K562 (cell line): ENCODE data around the gene RSU1. TPM values are rescaled to one million over a fixed set of nuclear protein-coding genes. Genes with fewer than 3 reads are reported as not detected.

Experiments used
- BHLHE40 ChIP-seq: IDR thresholded peaks from 2 replicates; pipeline ENCODE4 v1.6.1; 2011; ENCODE audit warnings: low read length, improper control_type of control experiment
- CXXC5 ChIP-seq: fragments of 250-450 bp; sonication (Bioruptor Pico); IDR thresholded peaks from 2 replicates; pipeline ENCODE4 v1.8.0; 2022; ENCODE audit warnings: inconsistent platforms, mild to moderate bottlenecking, moderate library complexity
- EGR1 ChIP-seq: fragments of 450-650 bp; conservative IDR thresholded peaks from 2 replicates; pipeline ENCODE4 v1.6.1; 2017; ENCODE audit warnings: mild to moderate bottlenecking
- HMG20A ChIP-seq: fragments of 450-650 bp; formaldehyde crosslinking; conservative IDR thresholded peaks from 2 replicates; pipeline ENCODE4 v1.4.0; 2020; ENCODE audit warnings: mild to moderate bottlenecking, mixed read lengths
- MAX ChIP-seq: sonication (generic); formaldehyde crosslinking; IDR thresholded peaks from 2 replicates; pipeline ENCODE4 v1.9.0; 2022; ENCODE audit warnings: mild to moderate bottlenecking, missing genetic modification reagents
- NCOA4 ChIP-seq: fragments of 450-650 bp; IDR thresholded peaks from 2 replicates; pipeline ENCODE4 v1.6.1; 2018; ENCODE audit warnings: mild to moderate bottlenecking; ENCODE audit not compliant: partially characterized antibody
- NCOR1 ChIP-seq: fragments of 450-650 bp; IDR thresholded peaks from 2 replicates; pipeline ENCODE4 v1.6.1; 2016; ENCODE audit warnings: mild to moderate bottlenecking, moderate library complexity
- PATZ1 ChIP-seq: fragments of 250-450 bp; sonication (Bioruptor Pico); IDR thresholded peaks from 2 replicates; pipeline ENCODE4 v1.5.0; 2020; ENCODE audit warnings: mild to moderate bottlenecking, borderline replicate concordance
- RBM34 ChIP-seq: fragments of 200-400 bp; formaldehyde crosslinking; IDR thresholded peaks from 2 replicates; pipeline ENCODE4 v1.6.1; 2018; ENCODE audit warnings: low read length, borderline replicate concordance; ENCODE audit not compliant: insufficient read depth
- TAF1 ChIP-seq: IDR thresholded peaks from 2 replicates; pipeline ENCODE4 v1.6.1; 2011; ENCODE audit warnings: mild to moderate bottlenecking, low read length, moderate library complexity; ENCODE audit not compliant: insufficient read depth, control insufficient read depth, severe bottlenecking; ENCODE audit errors: extremely low read depth
- TEAD4 ChIP-seq, 2 experiments: sonication (generic) in 1 of 2; formaldehyde crosslinking in 1 of 2; IDR thresholded peaks; 2 replicates each; pipeline versions ENCODE4 v1.6.1 to v1.8.0; 2012 to 2022; ENCODE audit warnings: borderline replicate concordance in 1 of 2, inconsistent platforms in 1 of 2, low read length in 1 of 2, mild to moderate bottlenecking in 1 of 2, missing genetic modification reagents in 1 of 2
- ZBTB9 ChIP-seq: fragments of 450-650 bp; formaldehyde crosslinking; IDR thresholded peaks from 2 replicates; pipeline ENCODE4 v1.4.0; 2020; ENCODE audit warnings: mild to moderate bottlenecking, moderate library complexity
- ZFX ChIP-seq: sonication (generic); formaldehyde crosslinking; IDR thresholded peaks from 2 replicates; pipeline ENCODE4 v1.8.0; 2022; ENCODE audit warnings: mild to moderate bottlenecking, missing genetic modification reagents, moderate library complexity
- ZHX1 ChIP-seq: fragments of 150-350 bp; conservative IDR thresholded peaks from 2 replicates; pipeline ENCODE4 v1.6.1; 2014; ENCODE audit warnings: low read length
- ZNF212 ChIP-seq: fragments of 450-650 bp; formaldehyde crosslinking; IDR thresholded peaks from 2 replicates; pipeline ENCODE4 v1.4.0; 2020; ENCODE audit warnings: mild to moderate bottlenecking
- ZNF217 ChIP-seq: sonication (generic); formaldehyde crosslinking; IDR thresholded peaks from 2 replicates; pipeline ENCODE4 v1.8.0; 2022; ENCODE audit warnings: mild to moderate bottlenecking, missing genetic modification reagents
- ZNF696 ChIP-seq: fragments of 250-450 bp; sonication (Bioruptor Pico); conservative IDR thresholded peaks from 2 replicates; pipeline ENCODE4 v1.4.0; 2020; ENCODE audit warnings: mild to moderate bottlenecking, moderate library complexity
- ZNF780A ChIP-seq: fragments of 250-450 bp; sonication (Bioruptor Pico); IDR thresholded peaks from 2 replicates; pipeline ENCODE4 v1.5.0; 2021; ENCODE audit warnings: mild to moderate bottlenecking
- polyA plus RNA-seq, 8 experiments: library from polyadenylated mRNA; depleted of rRNA in 4 of 8; stranded (reverse) in 5 of 8; unstranded in 3 of 8; fragments of >200 nt; fragmentation: Nextera tagmentation in 2 of 8; fragmentation: Illumina TruSeq in 1 of 8; extraction: Ambion mirVana in 2 of 8; extraction: Trizol in 1 of 8; gene quantifications; 2 replicates each; pipeline versions ENCODE4 v1.2.1 to v1.2.3, GENCODE V29; 2011 to 2014; ENCODE audit warnings: inconsistent platforms in 1 of 8, missing spikeins in 1 of 8
- total RNA-seq, 7 experiments: library from RNA; depleted of rRNA in 6 of 7; stranded (reverse); fragments of >200 nt in 6 of 7; fragmentation: Illumina TruSeq in 2 of 7; extraction: Trizol in 2 of 7; gene quantifications; 2 replicates each; pipeline versions ENCODE4 v1.2.1 to v1.2.3, GENCODE V29; 2011 to 2021; ENCODE audit warnings: low replicate concordance in 1 of 7
- TF ChIP-seq, protein P1 (sequence below): sonication (generic); formaldehyde crosslinking; IDR thresholded peaks from 2 replicates; pipeline ENCODE4 v1.8.1; 2023; ENCODE audit warnings: mild to moderate bottlenecking, missing genetic modification reagents, moderate library complexity

RSU1 gene
- total and polyA plus RNA-seq, 9 of the 15 experiments (the other 6 are each of a cell fraction or from before 2014, with no cell fraction given): 18.8 to 67.3 (median 31.5) TPM

GRCh38 chr10:16817125-16818019 lies at the start of gene RSU1 (continued):
- TF ChIP-seq PATZ1 (CRISPR knock-in tag) (no peak), ZNF217 (CRISPR knock-in tag) (no peak), MAX (peak; percentile 79), EGR1 (peak; percentile 78), ZNF212 (no peak), NCOR1 (no peak), ZNF780A (CRISPR knock-in tag) (no peak), BHLHE40 (peak; percentile 68), HMG20A (CRISPR knock-in tag) (no peak), ZFX (CRISPR knock-in tag) (peak; percentile 53), ZHX1 (no peak), TEAD4 (IDR thresholded peaks at IDR 0.05; ENCODE audit: low read length) (no peak), TEAD4 (CRISPR knock-in tag; IDR thresholded peaks at IDR 0.05; ENCODE audit: borderline replicate concordance) (no peak), RBM34 (no peak), ZBTB9 (CRISPR knock-in tag) (0 out of 2 replicates have a peak, but pooled peaks have one; percentile 65), CXXC5 (peak; percentile 74), NCOA4 (no peak), TAF1 (peak; percentile 78), ZNF696 (CRISPR knock-in tag) (no peak)
- TF ChIP-seq, protein P1, sequence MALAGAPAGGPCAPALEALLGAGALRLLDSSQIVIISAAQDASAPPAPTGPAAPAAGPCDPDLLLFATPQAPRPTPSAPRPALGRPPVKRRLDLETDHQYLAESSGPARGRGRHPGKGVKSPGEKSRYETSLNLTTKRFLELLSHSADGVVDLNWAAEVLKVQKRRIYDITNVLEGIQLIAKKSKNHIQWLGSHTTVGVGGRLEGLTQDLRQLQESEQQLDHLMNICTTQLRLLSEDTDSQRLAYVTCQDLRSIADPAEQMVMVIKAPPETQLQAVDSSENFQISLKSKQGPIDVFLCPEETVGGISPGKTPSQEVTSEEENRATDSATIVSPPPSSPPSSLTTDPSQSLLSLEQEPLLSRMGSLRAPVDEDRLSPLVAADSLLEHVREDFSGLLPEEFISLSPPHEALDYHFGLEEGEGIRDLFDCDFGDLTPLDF: peak; percentile 62; the same call in 1 of the 2 replicates
